HG03280 (cell line): ENCODE data around the gene TRAPPC12.
"Not testable (repeated sequence)": the region's sequence is repeated elsewhere in the genome, so short reads cannot be mapped to it uniquely, and the experiment has no call there.

Experiments used
- ATAC-seq: cut with Tn5 transposase; IDR thresholded peaks from one replicate; pipeline ENCODE4 v1.9.1; 2021; ENCODE audit warnings: mild to moderate bottlenecking, moderate library complexity; ENCODE audit not compliant: unreplicated experiment

TRAPPC12 gene

DNA sequence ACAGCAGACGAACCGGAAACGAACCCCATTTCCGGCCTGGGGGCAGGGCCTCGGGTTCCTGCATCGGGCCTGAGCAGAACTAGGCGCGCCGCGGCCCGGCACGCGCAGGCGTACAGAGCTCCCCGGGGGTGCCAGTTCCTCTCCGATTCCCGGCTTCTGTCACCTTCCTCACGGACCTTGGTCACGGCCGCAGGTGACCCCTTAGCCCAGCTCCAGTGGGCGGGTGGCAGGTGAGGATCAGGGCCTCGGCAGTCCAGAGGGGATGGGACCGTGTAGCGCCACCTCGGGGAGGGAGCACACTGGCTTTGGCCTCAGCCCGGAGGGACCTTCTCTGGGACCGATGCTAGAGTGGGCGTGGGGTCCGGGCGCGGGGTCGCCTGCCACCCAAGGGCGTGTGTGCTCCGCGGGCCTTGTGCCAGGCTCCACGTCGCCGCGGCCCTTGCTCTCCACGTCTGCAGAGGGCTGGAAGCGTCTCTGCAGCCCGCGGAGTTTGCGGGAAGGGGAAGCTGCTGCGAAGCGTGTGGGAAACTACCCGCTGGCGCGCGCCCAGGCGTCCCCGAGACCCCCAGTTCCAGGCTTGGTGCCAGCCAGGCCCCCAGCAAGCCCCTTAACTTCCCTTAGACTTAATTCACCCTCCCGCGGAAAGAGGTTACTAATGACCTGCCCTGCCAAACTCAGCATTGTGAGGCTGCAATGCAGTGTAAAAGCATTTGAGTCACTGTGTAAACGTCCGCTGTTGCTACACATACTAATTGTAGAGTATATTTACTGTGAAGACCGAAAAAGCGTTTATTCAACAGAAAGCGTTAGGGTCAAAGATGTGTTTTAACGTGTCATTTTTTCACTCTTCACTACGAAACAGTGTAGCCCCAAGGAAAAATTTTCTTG is at the start of gene TRAPPC12:
Gene TRAPPC12 (plus strand): TSS at position 48 of the 888 bp plus-strand sequence. CDS start 7,930 bp downstream, outside the sequence.
- ATAC-seq, result peak; percentile 75

- no peak for ATAC-seq
These were observed 47.4 kb upstream of the TRAPPC12 start for GRCh38 chr2:3332133-3332532.

DNA sequence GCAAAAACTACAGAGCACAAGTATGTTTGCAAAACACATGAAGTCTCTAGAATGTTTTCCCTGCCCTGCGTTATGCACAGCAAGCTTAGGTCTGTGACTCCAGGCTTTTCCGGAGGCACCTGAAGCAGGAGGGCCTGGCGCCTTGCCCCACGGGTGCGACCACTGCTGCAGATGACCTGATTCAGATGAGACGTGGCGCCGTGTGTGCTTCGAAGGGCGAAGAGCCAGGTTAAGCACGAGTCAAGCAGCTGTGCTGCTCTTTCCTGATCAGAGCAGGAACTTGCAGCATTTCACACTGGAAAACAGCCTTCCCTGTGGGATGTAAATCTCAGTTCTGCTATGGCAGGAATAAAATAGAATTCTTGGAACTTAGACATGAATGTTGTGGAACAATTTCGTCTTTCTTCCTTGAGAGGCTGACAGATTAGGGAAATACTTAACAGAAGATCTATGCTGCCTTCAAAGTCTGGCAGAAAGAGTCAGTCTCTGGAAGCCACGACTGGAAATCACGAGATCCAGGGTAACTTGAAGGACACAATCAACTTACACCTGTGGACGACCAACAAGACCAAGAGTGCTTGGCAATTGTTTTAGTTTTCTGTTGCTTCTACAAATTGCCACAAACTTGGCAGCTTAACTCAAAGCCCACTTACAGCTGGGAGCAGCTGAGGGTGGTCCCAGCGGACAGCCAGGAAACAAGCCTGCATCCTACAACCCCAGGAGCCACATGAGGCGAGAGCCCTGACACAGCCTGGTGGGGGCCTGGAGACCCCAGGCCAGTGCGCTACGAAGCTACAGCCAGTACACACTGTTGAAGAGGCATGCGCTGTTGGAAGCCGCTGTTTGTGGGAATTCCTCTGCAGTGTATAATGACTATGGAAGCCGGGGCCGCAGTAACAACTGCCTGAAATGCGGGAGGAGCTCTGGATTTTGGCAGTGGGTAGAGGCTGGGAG is 44.8 kb upstream of the TRAPPC12 start:
- no peak for ATAC-seq

DNA sequence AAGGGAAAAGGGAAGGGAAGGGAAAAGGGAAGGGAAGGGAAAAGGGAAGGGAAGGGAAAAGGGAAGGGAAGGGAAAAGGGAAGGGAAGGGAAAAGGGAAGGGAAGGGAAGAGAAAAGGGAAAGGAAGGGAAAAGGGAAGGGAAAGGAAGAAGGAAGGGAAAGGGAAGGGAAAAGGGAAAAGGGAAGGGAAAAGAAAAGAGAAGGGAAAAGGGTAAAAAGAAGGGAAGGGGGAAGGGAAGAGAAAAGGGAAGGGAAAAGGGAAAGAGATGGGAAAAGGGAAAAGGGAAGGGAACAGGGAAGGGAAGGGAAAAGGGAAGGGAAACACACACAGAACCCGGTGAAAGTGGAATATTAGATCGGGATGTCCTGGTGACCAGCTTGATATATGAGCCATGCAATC is 42.6 kb upstream of the TRAPPC12 start:
- no peak for ATAC-seq

- ATAC-seq, result no peak
These were observed 41.2 kb upstream of the TRAPPC12 start for GRCh38 chr2:3338340-3338739.

DNA sequence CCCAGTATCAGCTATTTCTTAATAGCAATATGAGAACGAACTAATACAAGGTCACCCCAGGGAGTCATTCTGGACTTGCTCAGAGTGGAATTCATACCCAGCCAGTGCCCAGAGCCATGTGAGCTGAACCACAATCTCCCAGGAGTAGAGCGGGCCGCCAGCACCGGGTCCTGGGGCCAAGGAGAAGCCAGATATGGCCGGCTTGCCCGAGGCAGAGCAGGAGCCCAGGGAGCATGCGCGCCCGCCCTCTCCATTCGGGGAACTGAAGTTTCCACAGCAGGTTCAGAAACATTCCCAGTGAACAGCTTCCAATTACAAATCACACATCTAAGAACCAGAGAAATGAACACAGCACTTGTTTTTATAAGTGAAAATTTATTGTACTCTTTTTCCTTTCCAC is 39.4 kb upstream of the TRAPPC12 start:
- ATAC-seq, result no peak

- no peak for ATAC-seq
These were observed 38.2 kb upstream of the TRAPPC12 start for GRCh38 chr2:3341336-3341735.

- no peak for ATAC-seq
These were observed 37.2 kb upstream of the TRAPPC12 start for GRCh38 chr2:3342324-3342723.

GRCh38 chr2:3343012-3343411 is 36.5 kb upstream of the TRAPPC12 start:
- no peak for ATAC-seq

DNA sequence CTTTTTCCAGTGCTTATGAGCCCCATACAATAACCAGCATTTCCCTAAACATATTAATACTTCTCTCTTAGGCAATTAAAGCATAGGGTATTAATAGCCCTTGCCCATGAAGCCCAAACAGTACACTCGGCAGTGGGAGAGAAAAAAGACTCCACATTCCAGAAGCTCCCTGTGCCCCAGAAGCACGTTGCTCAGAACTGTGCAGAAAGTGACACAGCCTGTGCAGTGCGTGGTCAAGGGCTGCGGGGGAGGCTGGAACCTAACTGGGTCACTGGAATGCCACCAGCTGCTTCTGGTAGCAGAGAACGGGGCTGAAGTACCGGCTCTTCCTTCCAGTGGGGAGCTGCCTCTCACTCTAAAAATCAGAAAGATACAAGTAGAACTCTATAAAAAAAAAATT is 34.6 kb upstream of the TRAPPC12 start:
- no peak for ATAC-seq

GRCh38 chr2:3345621-3346020 is 33.9 kb upstream of the TRAPPC12 start:
- ATAC-seq, result no peak

GRCh38 chr2:3348767-3349166 is 30.7 kb upstream of the TRAPPC12 start:
- ATAC-seq, result no peak

DNA sequence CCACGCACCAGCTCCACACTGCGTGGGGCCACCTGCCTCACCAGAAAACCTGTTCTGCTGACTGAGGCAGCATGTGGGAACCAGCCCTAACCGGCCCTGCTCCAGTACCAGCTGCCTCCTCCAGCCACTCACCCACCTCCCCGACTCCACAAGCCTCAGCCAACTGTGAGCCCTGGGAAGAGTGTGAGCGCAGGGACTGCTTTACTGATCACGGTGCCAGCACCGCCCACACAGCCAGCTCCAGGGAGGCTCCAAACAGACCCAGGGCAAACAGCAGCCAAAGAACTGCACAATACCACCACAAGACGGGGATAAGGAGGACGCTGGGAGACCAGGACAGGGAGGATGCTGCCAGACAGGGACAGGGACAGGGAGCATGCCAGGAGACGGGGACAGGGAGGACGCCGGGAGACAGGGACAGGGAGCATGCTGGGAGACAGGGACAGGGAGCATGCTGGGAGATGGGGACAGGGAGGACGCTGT is 30.2 kb upstream of the TRAPPC12 start:
- no peak for ATAC-seq

DNA sequence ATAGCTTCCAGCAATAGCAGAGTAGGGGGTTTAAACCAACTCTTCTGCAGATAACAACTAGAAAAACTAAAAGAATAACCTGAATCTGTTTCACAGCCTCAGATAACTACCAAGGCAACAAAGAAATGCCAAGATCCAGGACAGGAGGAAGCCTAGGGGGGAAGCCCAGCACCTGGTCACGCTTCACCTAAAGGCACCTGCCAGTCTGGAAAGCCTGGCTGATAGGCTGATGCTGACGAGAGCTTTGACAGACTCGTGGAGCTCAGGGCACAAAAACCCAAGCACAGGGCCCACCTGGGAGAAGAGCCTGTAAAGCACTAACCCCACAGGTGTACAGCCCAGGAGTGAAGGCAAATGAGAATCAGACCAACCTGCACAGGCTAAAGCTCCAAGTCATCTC is 24.5 kb upstream of the TRAPPC12 start:
- no peak for ATAC-seq

DNA sequence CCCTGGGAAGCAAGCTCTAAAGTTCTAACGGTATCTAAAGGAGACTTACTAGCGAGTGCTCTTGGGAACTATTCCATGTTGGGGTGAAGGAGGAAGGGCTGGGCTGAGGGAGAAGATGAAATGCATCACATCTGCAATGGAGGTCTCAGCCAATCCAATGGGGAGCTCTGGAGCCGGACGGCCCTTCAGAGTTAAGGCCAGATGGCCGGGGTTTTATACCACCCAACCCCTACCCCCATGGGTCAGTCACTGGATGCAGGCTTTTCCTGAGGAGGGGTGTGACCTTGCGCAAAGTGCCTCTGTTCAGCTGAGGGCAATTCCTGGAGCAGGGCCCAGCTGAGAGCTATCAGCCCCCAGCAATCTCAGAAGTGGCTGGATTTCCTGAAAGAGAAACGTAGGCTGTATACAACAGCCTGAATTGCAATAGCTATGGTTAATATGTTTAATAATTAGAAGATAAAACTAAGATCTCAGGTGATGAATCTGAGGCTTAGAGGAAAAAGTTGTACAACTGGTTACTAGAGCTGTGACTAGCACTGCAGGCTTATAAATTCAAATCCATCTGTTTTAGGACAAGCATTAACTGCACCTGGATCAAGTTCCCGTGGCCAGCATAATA is 23.4 kb upstream of the TRAPPC12 start:
- ATAC-seq, result no peak

- no peak for ATAC-seq
These were observed 22.7 kb upstream of the TRAPPC12 start for GRCh38 chr2:3356799-3357198.

- not testable (repeated sequence) for ATAC-seq
These were observed 22.0 kb upstream of the TRAPPC12 start for GRCh38 chr2:3357446-3357845.

DNA sequence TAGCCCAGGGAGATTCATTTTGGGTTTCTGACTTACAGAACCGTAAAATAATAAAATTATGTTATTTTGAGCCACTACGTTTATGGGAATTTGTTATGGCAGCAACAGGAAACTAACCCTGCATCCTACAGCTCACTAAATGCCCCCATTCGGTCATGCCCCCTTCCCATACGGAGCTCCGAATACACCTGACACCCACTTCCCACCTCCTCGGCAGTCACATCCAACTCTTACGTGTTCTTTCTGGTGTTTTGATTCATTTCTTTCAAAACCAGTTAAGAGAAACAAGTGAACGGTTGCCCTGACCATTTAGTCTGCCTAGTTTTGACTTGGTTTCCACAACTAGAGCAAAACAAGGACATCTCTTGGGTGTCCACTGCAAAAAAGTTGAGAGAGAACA is 21.6 kb upstream of the TRAPPC12 start:
- ATAC-seq, result no peak

DNA sequence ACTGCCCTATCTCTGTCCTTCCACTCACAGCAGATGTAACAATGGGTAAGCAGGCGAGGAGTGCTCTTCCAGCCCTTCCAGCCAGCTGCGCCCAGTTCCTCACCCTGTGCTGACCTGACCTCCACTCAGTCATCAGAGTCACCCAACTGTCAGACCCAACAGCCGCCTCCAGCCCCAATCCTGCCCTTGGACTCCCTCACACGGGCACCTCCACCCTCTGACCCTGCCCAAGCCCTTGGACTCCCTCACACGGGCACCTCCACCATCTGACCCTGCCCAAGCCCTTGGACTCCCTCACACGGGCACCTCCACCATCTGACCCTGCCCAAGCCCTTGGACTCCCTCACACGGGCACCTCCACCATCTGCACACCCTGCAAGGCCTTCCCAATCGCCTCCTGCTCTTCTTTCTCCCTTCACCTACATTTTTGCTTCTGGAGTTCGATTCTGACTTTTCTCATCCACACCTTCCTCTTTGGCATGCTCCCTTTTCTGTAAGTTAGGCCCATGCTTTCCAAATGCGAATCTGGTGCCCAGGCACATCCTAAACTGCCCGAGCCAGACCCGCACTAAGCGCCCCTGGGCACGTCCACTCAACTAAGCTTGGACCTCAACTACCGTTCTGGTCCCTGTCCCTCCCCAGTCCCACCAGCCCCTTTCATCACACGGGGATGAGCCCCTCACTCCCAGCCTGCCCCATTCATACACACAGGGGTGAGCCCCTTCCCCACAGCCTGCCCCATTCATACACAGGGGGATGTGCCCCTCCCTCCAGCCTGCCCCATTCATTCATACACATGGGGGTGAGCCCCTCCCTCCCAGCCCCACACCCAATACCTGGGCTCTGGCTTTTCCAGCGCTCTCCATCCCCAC is 17.7 kb upstream of the TRAPPC12 start:
- ATAC-seq, result no peak

- ATAC-seq, result no peak
These were observed 14.3 kb upstream of the TRAPPC12 start for GRCh38 chr2:3365219-3365618.
